ENCODE measurements around the gene ZNF474.
"Not testable (repeated sequence)": the region's sequence is repeated elsewhere in the genome, so short reads cannot be mapped to it uniquely, and the experiment has no call there.

ZNF474 gene

GRCh38 chr5:122129306-122129705, at the start of gene ZNF474:
Gene ZNF474, plus strand, starts transcription at chr5:122129546. Its CDS starts 22,445 bp downstream, at chr5:122151991.
- DNase-seq, result no peak

GRCh38 chr5:122081541-122081940, 47.8 kb upstream of the ZNF474 start:
- no peak for DNase-seq

GRCh38 chr5:122083535-122083934, 45.8 kb upstream of the ZNF474 start:
- DNase-seq, result no peak

GRCh38 chr5:122085041-122085440, 44.3 kb upstream of the ZNF474 start:
- no peak for DNase-seq

GRCh38 chr5:122089096-122090013, 40.0 kb upstream of the ZNF474 start:
- no peak for DNase-seq

- DNase-seq, result no peak
Measured at GRCh38 chr5:122091936-122092600, 37.3 kb upstream of the ZNF474 start.

- no peak for DNase-seq
Measured at GRCh38 chr5:122093415-122094180, 35.7 kb upstream of the ZNF474 start.

GRCh38 chr5:122094251-122094650, 35.1 kb upstream of the ZNF474 start:
- not testable (repeated sequence) for DNase-seq

GRCh38 chr5:122095158-122095557, 34.2 kb upstream of the ZNF474 start:
- no peak for DNase-seq

- no peak for DNase-seq
Measured at GRCh38 chr5:122097391-122097790, 32.0 kb upstream of the ZNF474 start.

- no peak for DNase-seq
Measured at GRCh38 chr5:122099060-122099790, 30.1 kb upstream of the ZNF474 start.

GRCh38 chr5:122101636-122102285, 27.6 kb upstream of the ZNF474 start:
- no peak for DNase-seq

GRCh38 chr5:122102825-122103224, 26.5 kb upstream of the ZNF474 start:
- DNase-seq, result no peak

GRCh38 chr5:122105909-122106308, 23.4 kb upstream of the ZNF474 start:
- DNase-seq, result no peak

GRCh38 chr5:122107016-122107415, 22.3 kb upstream of the ZNF474 start:
- no peak for DNase-seq

- no peak for DNase-seq
Measured at GRCh38 chr5:122110987-122111386, 18.4 kb upstream of the ZNF474 start.

GRCh38 chr5:122111460-122111859, 17.9 kb upstream of the ZNF474 start:
- no peak for DNase-seq

- no peak for DNase-seq
Measured at GRCh38 chr5:122112063-122112462, 17.3 kb upstream of the ZNF474 start.

- DNase-seq, result no peak
Measured at GRCh38 chr5:122112733-122113558, 16.4 kb upstream of the ZNF474 start.

GRCh38 chr5:122114501-122114900, 14.8 kb upstream of the ZNF474 start:
- no peak for DNase-seq

GRCh38 chr5:122118356-122118948, 10.9 kb upstream of the ZNF474 start:
- no peak for DNase-seq
